Activated T-helper 2 cell treated with anti-CD3 and anti-CD28 coated beads, Interferon-gamma antibody, Interleukin-2, Interleukin-4, amounts not matched to agents 10 μg/mL and 5 μg/mL and 100 μg/mL, durations not matched to agents 14 hours and 24 hours and 36 hours (primary cell): ENCODE measurements around the gene CLEC2B. TPM values are rescaled to one million over a fixed set of nuclear protein-coding genes. Genes with fewer than 3 reads are reported as not detected.

Source experiments
- DNase-seq: peaks from one replicate; pipeline ENCODE4 v3.0.0; 2021; ENCODE audit warnings: low spot score
- H3K27ac Mint-ChIP-seq: one replicate; pipeline ENCODE4 v1.8.0; 2021; ENCODE audit warnings: mixed read lengths
- H3K27me3 Mint-ChIP-seq: one replicate; pipeline ENCODE4 v1.8.0; 2021; ENCODE audit warnings: low read depth, mixed read lengths
- H3K36me3 Mint-ChIP-seq: one replicate; pipeline ENCODE4 v1.8.0; 2021; ENCODE audit warnings: low read depth, mixed read lengths
- H3K4me1 Mint-ChIP-seq: one replicate; pipeline ENCODE4 v1.8.0; 2021; ENCODE audit warnings: low read depth, mixed read lengths
- H3K4me3 Mint-ChIP-seq: one replicate; pipeline ENCODE4 v1.8.0; 2021; ENCODE audit warnings: low read depth, mild to moderate bottlenecking, moderate library complexity, mixed read lengths
- H3K9me3 Mint-ChIP-seq: one replicate; pipeline ENCODE4 v1.8.0; 2021; ENCODE audit warnings: mixed read lengths
- intact Hi-C: fragments of 100-400 bp; cut with micrococcal nuclease; formaldehyde crosslinking; loops from one replicate; pipeline ENCODE4 v1.15.1; 2023
- total RNA-seq: library from RNA; stranded (reverse); gene quantifications from 2 replicates; pipeline ENCODE4 v1.2.3, GENCODE V29; 2022

CLEC2B gene
- total RNA-seq: 5.0 and 5.1 TPM in 2 replicates

DNA sequence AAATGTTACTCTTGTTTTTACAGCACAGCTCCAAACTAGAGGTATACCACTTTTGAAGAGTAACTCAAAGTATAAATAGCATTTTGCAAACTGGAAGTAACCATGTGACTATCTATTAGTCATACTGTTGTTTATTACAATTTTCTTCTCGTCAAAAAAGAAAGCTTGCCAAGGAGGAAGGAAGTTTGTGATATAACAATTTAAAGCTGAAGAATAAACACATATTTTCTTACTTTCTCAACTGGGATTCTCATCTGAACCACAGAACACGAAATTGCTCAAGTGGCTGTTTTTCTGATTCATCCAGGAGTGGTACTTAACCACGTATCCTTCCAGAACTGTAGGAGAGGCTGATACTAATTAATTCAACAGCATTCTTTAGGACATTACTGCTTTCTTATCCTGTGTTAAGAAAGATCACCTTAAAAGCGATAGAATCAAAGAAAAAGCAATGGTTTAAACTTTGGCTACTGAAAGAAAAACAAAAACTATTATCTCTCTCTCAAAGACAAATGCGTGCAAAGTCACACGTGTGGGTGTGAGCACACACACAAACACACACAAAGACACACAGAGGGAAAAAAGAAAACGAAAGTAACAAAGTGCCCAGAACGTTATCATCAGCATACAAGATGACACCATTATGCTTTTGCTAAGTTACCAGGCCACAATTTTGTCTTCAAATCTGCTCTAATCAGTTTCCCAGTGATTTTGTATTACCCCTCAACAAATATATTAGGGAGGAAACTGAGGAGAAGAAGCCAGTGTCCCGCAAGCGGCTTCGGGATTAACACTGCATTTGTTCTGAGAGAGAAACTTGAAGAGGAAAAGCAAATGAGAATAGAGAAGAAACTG, at the start of gene CLEC2B:
CLEC2B (minus strand) TSS at position 48 of the 855 bp plus-strand sequence.
- H3K36me3 Mint-ChIP-seq: no peaks in the 10 kb centered on the region
- H3K27me3 Mint-ChIP-seq: no peaks in the 10 kb centered on the region
- H3K9me3 Mint-ChIP-seq: peaks cover under 1% of the 10 kb centered on the region
- peak; percentile 26 for DNase-seq
- intact Hi-C loops: loop anchor here (1.0 to 10.0 kb wide), 10 partner anchors 55 to 625 kb away; partner anchors contain the start of gene GABARAPL1
- H3K4me1 Mint-ChIP-seq: peaks cover 29% of the 10 kb centered on the region
- H3K27ac Mint-ChIP-seq: peak within 1 kb of the TSS; percentile 91
- peak within 1 kb of the TSS; percentile 85 for H3K4me3 Mint-ChIP-seq

DNA sequence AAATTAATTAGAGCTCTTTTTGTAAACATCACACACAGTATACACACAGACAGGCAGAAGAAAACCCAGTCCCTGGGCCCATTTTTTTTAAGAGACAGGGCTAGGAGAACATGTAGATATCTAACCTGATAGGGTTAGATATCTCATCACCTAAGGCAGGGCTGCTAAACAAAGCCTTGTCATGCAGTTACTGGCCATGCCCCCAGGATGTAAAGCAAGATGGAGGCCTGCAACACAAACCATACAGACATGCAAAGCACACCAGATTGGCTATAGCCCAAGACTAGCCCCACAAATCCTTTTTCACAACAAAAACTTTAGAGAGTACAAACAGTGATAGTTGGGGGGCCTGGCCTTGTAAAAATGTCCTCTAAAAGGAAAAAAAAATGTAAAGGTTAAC, 42.6 kb upstream of the CLEC2B start:
- intact Hi-C loops: no loop called here
- H3K27me3 Mint-ChIP-seq: peaks cover 10% of the 10 kb centered on the region
- H3K4me1 Mint-ChIP-seq: peaks cover 10% of the 10 kb centered on the region
- peaks cover 52% of the 10 kb centered on the region for H3K9me3 Mint-ChIP-seq
- no peak overlapping the region for H3K27ac Mint-ChIP-seq
- no peak overlapping the region for H3K4me3 Mint-ChIP-seq
- H3K36me3 Mint-ChIP-seq: peaks cover 26% of the 10 kb centered on the region
- DNase-seq: no peak

DNA sequence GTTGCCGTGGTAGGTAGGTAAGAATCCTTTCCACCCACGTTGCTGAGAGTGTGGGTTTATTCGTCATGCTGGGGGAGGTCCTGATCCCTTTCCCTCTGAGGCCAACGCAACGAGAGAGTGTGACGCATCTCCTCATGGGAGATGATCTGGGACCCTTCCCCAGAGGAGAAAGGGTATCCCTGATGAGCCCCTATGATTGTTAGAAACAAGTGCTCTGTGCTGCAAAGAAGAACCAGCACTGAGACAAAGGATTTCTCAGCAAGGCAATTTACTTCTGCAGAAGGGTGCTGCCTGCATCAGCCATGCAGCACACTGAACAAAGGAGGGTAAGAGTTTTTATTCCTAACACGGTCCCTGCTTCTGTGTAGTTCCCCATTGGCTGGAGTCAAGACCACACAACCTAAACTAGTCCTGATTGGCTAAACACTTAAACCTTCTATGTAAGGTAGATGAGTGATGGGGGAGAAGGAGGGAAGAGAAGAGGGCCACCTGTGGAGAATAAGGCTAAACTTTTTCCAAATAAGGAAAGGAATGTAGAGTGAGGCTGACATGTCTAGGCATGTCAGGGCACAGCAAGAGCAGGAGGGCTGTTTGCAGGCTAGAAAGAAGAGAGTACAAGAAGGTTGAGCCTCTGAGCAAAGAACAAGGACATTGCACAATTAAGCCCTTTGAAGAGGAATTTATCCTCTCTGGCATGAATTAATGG, 41.7 kb upstream of the CLEC2B start:
- Mint-ChIP-seq H3K27me3 (peaks cover 9% of the 10 kb centered on the region), H3K4me3 (no peak overlapping the region), H3K9me3 (peaks cover 54% of the 10 kb centered on the region), H3K4me1 (peaks cover 17% of the 10 kb centered on the region), H3K36me3 (peaks cover 28% of the 10 kb centered on the region), H3K27ac (no peak overlapping the region)
- no peak for DNase-seq
- intact Hi-C loops: no loop called here

DNA sequence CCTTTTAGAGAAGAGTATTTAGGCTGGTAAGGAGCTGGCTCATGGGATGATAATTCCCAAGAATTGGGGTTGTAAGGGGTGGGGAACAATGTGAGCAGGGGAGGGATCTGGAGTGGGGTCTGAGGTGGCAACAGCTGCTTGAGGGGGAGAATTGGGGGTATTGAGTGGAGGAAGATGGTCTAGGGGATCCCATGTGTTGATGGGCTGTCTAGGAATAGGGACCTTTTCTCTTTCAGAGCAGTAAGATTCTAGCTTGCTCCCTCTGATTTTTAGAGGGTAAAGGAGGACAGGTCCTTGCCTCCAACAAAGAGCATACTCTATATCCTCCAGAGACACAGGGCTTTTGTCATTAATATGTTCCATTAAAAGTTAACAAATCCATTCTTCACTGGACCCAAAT, 40.6 kb upstream of the CLEC2B start:
- intact Hi-C loops: no loop called here
- DNase-seq: no peak
- Mint-ChIP-seq H3K9me3 (peaks cover 62% of the 10 kb centered on the region), H3K27ac (no peak overlapping the region), H3K36me3 (peaks cover 28% of the 10 kb centered on the region), H3K4me3 (no peak overlapping the region), H3K27me3 (peaks cover 3% of the 10 kb centered on the region), H3K4me1 (peaks cover 17% of the 10 kb centered on the region)

DNA sequence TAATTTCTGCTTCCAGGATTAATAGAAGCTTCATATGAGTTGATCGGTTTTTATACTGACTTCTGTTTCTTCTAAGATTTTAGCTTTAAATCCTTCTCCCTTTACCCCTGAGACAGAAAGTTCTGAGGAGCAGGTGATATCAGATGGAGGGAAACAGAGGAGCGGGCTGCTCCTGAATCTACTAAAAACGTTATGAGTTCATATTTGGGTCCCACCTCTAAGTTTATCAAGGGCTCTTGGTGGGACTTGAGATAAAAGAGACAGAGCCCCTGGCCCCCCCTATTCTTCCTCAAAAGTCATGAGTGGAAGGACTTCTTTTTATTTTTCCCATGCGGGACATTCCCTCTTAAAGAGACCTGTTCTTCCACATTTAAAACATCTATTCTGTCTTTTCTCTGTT, 39.2 kb upstream of the CLEC2B start:
- Mint-ChIP-seq H3K4me3 (no peak overlapping the region), H3K27me3 (no peaks in the 10 kb centered on the region), H3K4me1 (peaks cover 17% of the 10 kb centered on the region), H3K36me3 (peaks cover 28% of the 10 kb centered on the region), H3K27ac (no peak overlapping the region), H3K9me3 (peaks cover 74% of the 10 kb centered on the region)
- intact Hi-C loops: no loop called here
- no peak for DNase-seq

DNA sequence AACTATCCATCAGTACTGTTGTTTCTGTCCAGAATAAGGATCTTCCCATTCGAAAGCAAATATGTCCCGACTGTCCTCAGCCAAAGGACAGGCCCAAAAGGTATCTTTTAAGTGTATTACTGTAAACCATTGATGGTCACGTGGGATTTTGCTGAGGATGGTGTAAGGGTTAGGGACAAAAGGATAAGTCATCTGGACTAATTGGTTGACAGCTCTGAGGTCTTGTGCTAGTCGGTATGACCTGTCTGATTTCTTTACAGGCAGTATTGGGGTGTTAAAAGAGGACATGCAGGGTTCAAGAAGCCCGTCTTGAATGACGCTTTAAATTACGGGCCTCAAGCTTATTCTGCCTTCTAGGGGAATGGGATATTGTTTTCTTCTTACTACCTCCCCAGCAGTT, 38.6 kb upstream of the CLEC2B start:
- no peak overlapping the region for H3K4me3 Mint-ChIP-seq
- H3K27me3 Mint-ChIP-seq: no peaks in the 10 kb centered on the region
- no peak overlapping the region for H3K27ac Mint-ChIP-seq
- intact Hi-C loops: no loop called here
- peaks cover 17% of the 10 kb centered on the region for H3K4me1 Mint-ChIP-seq
- no peak for DNase-seq
- H3K9me3 Mint-ChIP-seq: peaks cover 78% of the 10 kb centered on the region
- H3K36me3 Mint-ChIP-seq: peaks cover 31% of the 10 kb centered on the region

DNA sequence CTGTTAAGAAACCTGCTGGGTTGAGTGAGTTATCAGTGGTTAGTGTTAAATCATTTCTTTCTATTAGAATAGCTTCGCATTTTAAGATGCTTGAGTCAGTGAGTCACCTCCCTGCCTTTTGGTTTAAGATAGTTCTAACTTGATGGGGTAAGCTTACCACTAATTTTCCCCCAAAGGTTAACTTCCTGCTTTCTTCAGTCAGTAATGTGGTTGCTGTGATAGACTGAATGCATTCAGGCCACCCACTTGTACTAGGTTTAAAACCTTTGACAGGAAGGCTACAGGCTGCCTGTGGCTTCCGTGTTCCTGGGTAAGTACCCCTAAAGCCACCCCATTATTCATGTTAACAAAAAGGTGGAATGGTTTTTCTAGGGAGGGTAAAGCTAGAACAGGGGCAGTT, 37.7 kb upstream of the CLEC2B start:
- Mint-ChIP-seq H3K36me3 (peaks cover 29% of the 10 kb centered on the region), H3K4me3 (peak overlapping the region; percentile 7), H3K4me1 (peaks cover 14% of the 10 kb centered on the region), H3K9me3 (peaks cover 81% of the 10 kb centered on the region), H3K27me3 (no peaks in the 10 kb centered on the region), H3K27ac (peak overlapping the region; percentile 48)
- intact Hi-C loops: no loop called here
- no peak for DNase-seq

DNA sequence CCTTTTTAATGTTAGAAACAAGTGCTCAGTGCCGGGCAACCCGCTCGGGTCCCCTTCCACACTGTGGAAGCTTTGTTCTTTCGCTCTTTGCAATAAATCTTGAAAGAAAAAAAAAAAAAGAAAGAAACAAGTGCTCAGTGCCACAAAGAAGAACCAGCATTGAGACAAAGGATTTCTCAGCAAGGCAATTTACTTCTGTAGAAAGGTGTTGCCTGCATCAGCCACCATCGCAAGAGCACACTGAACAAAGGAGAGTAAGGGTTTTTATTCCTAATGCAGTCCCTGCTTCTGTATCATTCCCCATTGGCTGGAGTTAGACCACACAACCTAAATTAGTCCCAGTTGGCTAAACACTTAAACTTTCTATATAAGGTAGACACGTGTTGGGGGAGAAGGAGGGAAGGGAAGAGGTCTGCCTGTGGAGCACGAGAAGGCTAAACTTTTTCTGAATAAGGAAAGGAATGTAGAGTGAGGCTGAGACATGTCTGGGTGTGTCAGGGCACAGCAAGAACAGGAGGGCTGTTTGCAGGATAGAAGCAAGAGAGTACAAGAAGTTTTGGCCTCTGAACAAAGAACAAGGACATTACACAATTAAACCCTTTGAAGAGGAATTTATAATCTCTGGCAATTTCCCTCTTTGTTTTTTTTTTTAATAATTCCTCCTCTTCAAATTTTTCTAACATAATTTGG, 33.5 kb upstream of the CLEC2B start:
- peaks cover 51% of the 10 kb centered on the region for H3K9me3 Mint-ChIP-seq
- H3K36me3 Mint-ChIP-seq: peaks cover 11% of the 10 kb centered on the region

DNA sequence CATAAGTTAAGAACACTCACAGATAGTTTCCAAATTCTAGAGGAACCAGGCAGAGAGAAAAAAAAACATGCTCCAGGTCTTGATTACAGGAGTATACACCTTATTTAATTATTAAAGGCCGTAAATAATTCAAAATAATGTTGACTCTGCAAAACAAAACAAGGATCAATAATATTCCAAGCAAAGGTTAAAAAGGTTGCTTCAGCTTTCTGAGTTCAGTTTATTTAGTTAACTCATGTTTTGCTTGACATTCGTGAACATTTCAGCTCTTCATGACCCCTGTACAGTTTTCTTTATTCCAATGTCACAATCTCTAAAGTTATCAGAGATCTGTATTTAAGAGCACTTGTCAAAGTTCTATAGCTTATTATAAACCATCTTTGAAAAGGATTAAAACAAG, 31.8 kb upstream of the CLEC2B start:
- peaks cover 7% of the 10 kb centered on the region for H3K27me3 Mint-ChIP-seq
- DNase-seq: no peak
- no peak overlapping the region for H3K27ac Mint-ChIP-seq
- peaks cover 41% of the 10 kb centered on the region for H3K9me3 Mint-ChIP-seq
- peaks cover under 1% of the 10 kb centered on the region for H3K4me1 Mint-ChIP-seq
- H3K4me3 Mint-ChIP-seq: no peak overlapping the region
- intact Hi-C loops: no loop called here
- peaks cover 6% of the 10 kb centered on the region for H3K36me3 Mint-ChIP-seq

More for the DNA sequence above, 33.5 kb upstream of the CLEC2B start:
- Mint-ChIP-seq H3K27me3 (peaks cover 5% of the 10 kb centered on the region), H3K27ac (no peak overlapping the region), H3K4me1 (peaks cover 14% of the 10 kb centered on the region), H3K4me3 (no peak overlapping the region)
- DNase-seq: no peak
- intact Hi-C loops: no loop called here

DNA sequence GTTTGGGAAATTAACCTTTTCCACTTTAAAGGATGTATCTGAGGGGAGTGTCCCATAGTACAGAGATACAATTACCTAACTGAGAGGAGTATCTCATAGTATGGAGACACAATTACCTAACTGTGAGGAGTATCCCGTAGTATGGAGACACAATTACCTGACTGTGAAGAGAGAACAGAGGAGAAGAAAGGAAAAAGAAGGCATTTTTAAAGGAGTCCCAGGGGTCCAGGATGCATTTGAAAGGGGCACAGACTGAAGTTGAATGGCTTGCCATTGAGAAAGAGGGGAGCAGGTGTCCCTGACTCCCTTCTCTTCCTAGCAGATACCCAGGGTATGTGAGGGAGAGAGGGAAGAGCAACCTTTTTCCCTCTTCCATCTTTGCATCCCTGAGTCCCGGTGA, 30.1 kb upstream of the CLEC2B start:
- peaks cover 29% of the 10 kb centered on the region for H3K9me3 Mint-ChIP-seq
- H3K4me1 Mint-ChIP-seq: no peaks in the 10 kb centered on the region
- no peak for DNase-seq
- H3K4me3 Mint-ChIP-seq: no peak overlapping the region
- peaks cover 14% of the 10 kb centered on the region for H3K27me3 Mint-ChIP-seq
- peaks cover 6% of the 10 kb centered on the region for H3K36me3 Mint-ChIP-seq
- H3K27ac Mint-ChIP-seq: no peak overlapping the region
- intact Hi-C loops: no loop called here

DNA sequence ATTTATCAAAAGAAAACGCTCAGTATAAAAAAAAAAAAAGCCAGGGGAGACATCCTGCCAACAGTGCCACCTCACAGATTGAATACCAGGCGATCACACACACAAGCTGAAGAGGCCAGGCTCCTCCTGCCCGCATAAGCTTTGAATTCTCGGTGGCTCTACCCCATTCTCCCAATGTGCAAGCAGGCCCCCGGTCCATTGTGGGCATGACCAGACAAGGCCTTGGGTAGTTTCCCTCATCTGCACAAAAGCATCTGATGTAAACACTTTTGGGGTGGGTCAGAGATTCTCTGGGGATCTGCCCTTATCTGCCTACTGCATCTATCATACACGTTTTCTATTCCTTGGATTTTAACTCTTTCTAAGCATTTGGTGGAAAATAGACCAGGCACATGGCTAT, 28.4 kb upstream of the CLEC2B start:
- Mint-ChIP-seq H3K4me1 (peaks cover 3% of the 10 kb centered on the region), H3K9me3 (peaks cover 13% of the 10 kb centered on the region), H3K36me3 (no peaks in the 10 kb centered on the region), H3K27me3 (peaks cover 25% of the 10 kb centered on the region), H3K27ac (no peak overlapping the region), H3K4me3 (no peak overlapping the region)
- no peak for DNase-seq
- intact Hi-C loops: no loop called here

DNA sequence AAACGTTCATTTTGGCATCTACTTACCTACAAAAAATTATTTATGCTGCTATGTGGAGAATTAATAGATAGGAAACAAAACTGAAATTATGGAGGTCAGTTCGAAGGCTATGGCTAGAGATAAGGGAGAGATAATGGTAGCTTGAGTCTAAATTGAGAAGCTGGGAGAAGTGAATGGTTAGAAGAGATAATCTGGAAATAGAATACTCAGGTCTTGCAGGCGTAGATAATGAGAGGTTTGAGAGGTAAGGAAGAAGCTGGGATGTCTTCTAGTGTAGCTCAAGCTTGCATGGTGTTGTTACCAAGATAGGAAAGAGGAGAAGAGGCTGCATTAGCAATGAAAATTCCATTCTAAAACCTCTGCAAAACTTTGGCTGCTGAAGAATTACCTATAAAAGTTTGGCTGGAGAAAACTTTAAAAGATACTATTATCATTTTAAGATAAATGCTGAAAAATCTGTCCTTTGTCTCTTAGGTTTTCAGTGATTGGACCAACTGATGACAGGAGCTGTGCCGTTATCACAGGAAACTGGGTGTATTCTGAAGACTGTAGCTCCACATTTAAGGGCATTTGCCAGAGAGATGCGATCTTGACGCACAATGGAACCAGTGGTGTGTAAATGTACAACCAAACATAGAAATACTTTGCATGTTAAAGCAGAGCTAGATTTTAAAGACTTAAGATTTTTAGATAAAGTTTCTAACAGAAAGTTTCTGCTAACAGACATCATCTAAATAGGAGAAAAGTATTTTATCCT, 26.2 kb upstream of the CLEC2B start:
- peaks cover 29% of the 10 kb centered on the region for H3K27me3 Mint-ChIP-seq
- intact Hi-C loops: no loop called here
- H3K9me3 Mint-ChIP-seq: no peaks in the 10 kb centered on the region
- no peaks in the 10 kb centered on the region for H3K36me3 Mint-ChIP-seq
- H3K27ac Mint-ChIP-seq: no peak overlapping the region
- DNase-seq: no peak
- H3K4me1 Mint-ChIP-seq: peaks cover 3% of the 10 kb centered on the region
- no peak overlapping the region for H3K4me3 Mint-ChIP-seq
